Neural cell (in vitro differentiated cells): ENCODE results near the gene POU4F3. TPM values are rescaled to one million over a fixed set of nuclear protein-coding genes. Genes with fewer than 3 reads are reported as not detected.

Experiments
- H2AFZ ChIP-seq: fragments of 200-600, 300-800 bp; sonication (generic), shearing (Covaris generic); 2 replicates; pipeline ENCODE4 v1.6.0; 2014; ENCODE audit warnings: low read depth, mild to moderate bottlenecking, antibody characterized with exemption, low read length, moderate library complexity
- H3F3A ChIP-seq: fragments of 200-600 bp; shearing (Covaris generic); 2 replicates; pipeline ENCODE4 v1.6.1; 2016; ENCODE audit warnings: mild to moderate bottlenecking, moderate library complexity, mixed read lengths, antibody characterized with exemption, low read length; ENCODE audit not compliant: insufficient read depth, poor library complexity, severe bottlenecking
- H3K27ac ChIP-seq: fragments of 200-600, 300-800 bp; sonication (generic), shearing (Covaris generic); 2 replicates; pipeline ENCODE4 v1.5.1; 2014; ENCODE audit warnings: mild to moderate bottlenecking, low read length, moderate library complexity
- H3K27me3 ChIP-seq: fragments of 300-800, 200-600 bp; sonication (generic), shearing (Covaris generic); 2 replicates; pipeline ENCODE4 v1.6.0; 2014; ENCODE audit warnings: mild to moderate bottlenecking, low read depth, low read length, moderate library complexity; ENCODE audit not compliant: insufficient read depth
- H3K36me3 ChIP-seq: fragments of 300-800, 200-600 bp; sonication (generic), shearing (Covaris generic); 2 replicates; pipeline ENCODE4 v1.5.1; 2014; ENCODE audit warnings: mild to moderate bottlenecking, antibody characterized with exemption, low read length, moderate library complexity; ENCODE audit not compliant: insufficient read depth
- H3K4me2 ChIP-seq: fragments of 300-800, 200-600 bp; sonication (generic), shearing (Covaris generic); 2 replicates; pipeline ENCODE4 v1.6.0; 2014; ENCODE audit warnings: mild to moderate bottlenecking, low read length
- H3K4me3 ChIP-seq: fragments of 300-800, 200-600 bp; sonication (generic), shearing (Covaris generic); 2 replicates; pipeline ENCODE4 v1.5.1; 2014; ENCODE audit warnings: mild to moderate bottlenecking, low read length, moderate library complexity
- H3K79me2 ChIP-seq: fragments of 200-600 bp; shearing (Covaris generic); replicated peaks from 2 replicates; pipeline ENCODE4 v1.6.0; 2014; ENCODE audit warnings: mild to moderate bottlenecking, low read length, moderate library complexity; ENCODE audit not compliant: insufficient read depth
- H3K9ac ChIP-seq: fragments of 300-800, 200-600 bp; sonication (generic), shearing (Covaris generic); 2 replicates; pipeline ENCODE4 v1.6.1; 2016; ENCODE audit warnings: mild to moderate bottlenecking, low read length, mixed read lengths
- H3K9me2 ChIP-seq: fragments of 200-600 bp; shearing (Covaris generic); 2 replicates; pipeline ENCODE4 v1.6.1; 2016; ENCODE audit warnings: mild to moderate bottlenecking, low read length, mixed read lengths; ENCODE audit not compliant: insufficient read depth
- H3K9me3 ChIP-seq: fragments of 200-600, 300-800 bp; sonication (generic), shearing (Covaris generic); 2 replicates; pipeline ENCODE4 v1.6.1; 2016; ENCODE audit warnings: mild to moderate bottlenecking, mixed run types, low read length, moderate library complexity, mixed read lengths
- H4K20me1 ChIP-seq: fragments of 200-600 bp; shearing (Covaris generic); 2 replicates; pipeline ENCODE4 v1.6.1; 2016; ENCODE audit warnings: mild to moderate bottlenecking, mixed run types; ENCODE audit not compliant: insufficient read depth
- CTCF ChIP-seq: fragments of 450-650 bp; IDR thresholded peaks from 2 replicates; pipeline ENCODE4 v1.5.1; 2014; ENCODE audit warnings: antibody characterized with exemption, mild to moderate bottlenecking, moderate library complexity; ENCODE audit not compliant: poor library complexity, severe bottlenecking
- EP300 ChIP-seq: fragments of 450-650 bp; conservative IDR thresholded peaks from 2 replicates; pipeline ENCODE4 v1.6.1; 2014; ENCODE audit warnings: antibody characterized with exemption, mild to moderate bottlenecking, moderate library complexity; ENCODE audit not compliant: poor library complexity, severe bottlenecking
- EZH2 ChIP-seq: fragments of 200-600, 300-800 bp; shearing (Covaris generic), sonication (generic); IDR thresholded peaks from 2 replicates; pipeline ENCODE4 v1.6.1; 2014; ENCODE audit warnings: antibody characterized with exemption, low read length, borderline replicate concordance, mild to moderate bottlenecking; ENCODE audit not compliant: insufficient read depth, poor library complexity, severe bottlenecking
- MXI1 ChIP-seq: fragments of 450-650 bp; conservative IDR thresholded peaks from 2 replicates; pipeline ENCODE4 v1.6.1; 2014; ENCODE audit warnings: antibody characterized with exemption, mild to moderate bottlenecking; ENCODE audit not compliant: poor library complexity, severe bottlenecking
- POLR2AphosphoS5 ChIP-seq: IDR thresholded peaks from 2 replicates; pipeline ENCODE4 v1.6.1; 2012
- RAD21 ChIP-seq: fragments of 450-650 bp; conservative IDR thresholded peaks from 2 replicates; pipeline ENCODE4 v1.6.1; 2014; ENCODE audit warnings: antibody characterized with exemption, mild to moderate bottlenecking, moderate library complexity
- REST ChIP-seq: IDR thresholded peaks from 2 replicates; pipeline ENCODE4 v1.6.1; 2012; ENCODE audit warnings: borderline replicate concordance
- SMC3 ChIP-seq: fragments of 450-650 bp; conservative IDR thresholded peaks from 2 replicates; pipeline ENCODE4 v1.6.1; 2014; ENCODE audit warnings: antibody characterized with exemption, mild to moderate bottlenecking, moderate library complexity; ENCODE audit not compliant: poor library complexity
- TAF1 ChIP-seq: IDR thresholded peaks from 2 replicates; pipeline ENCODE4 v1.6.1; 2012; ENCODE audit warnings: low read depth
- polyA plus RNA-seq: library from polyadenylated mRNA; depleted of rRNA; stranded (reverse); fragments of >200 nt; gene quantifications from 2 replicates; pipeline ENCODE4 v1.2.3, GENCODE V29; 2014

Gene POU4F3
- polyA plus RNA-seq, 1 donor from 2014 or later: 0.15 TPM

GRCh38 chr5:146357126-146357525, 18.5 kb downstream of the POU4F3 start:
- no peaks in the 10 kb centered on the region for H3K79me2 ChIP-seq
- no peaks in the 10 kb centered on the region for H3F3A ChIP-seq
- no peaks in the 10 kb centered on the region for H4K20me1 ChIP-seq
- no peak overlapping the region for H3K4me3 ChIP-seq
- H3K36me3 ChIP-seq: no peaks in the 10 kb centered on the region
- no peaks in the 10 kb centered on the region for H3K9me2 ChIP-seq
- no peaks in the 10 kb centered on the region for H3K9me3 ChIP-seq
- no peak overlapping the region for H2AFZ ChIP-seq
- no peak overlapping the region for H3K9ac ChIP-seq
- no peaks in the 10 kb centered on the region for H3K27me3 ChIP-seq
- H3K4me2 ChIP-seq: no peak overlapping the region
- TF ChIP-seq EP300 (no peak), REST (no peak), SMC3 (no peak), MXI1 (no peak)
- no peak overlapping the region for H3K27ac ChIP-seq

GRCh38 chr5:146359836-146360235, 21.2 kb downstream of the POU4F3 start:
- Histone ChIP-seq H3K4me2 (no peak overlapping the region), H3K4me3 (no peak overlapping the region), H3K36me3 (no peaks in the 10 kb centered on the region), H2AFZ (no peak overlapping the region), H3K9ac (no peak overlapping the region), H3K79me2 (no peaks in the 10 kb centered on the region), H3F3A (no peaks in the 10 kb centered on the region), H3K27ac (no peak overlapping the region), H3K9me2 (no peaks in the 10 kb centered on the region), H3K9me3 (no peaks in the 10 kb centered on the region), H4K20me1 (no peaks in the 10 kb centered on the region), H3K27me3 (no peaks in the 10 kb centered on the region)
- TF ChIP-seq POLR2AphosphoS5 (no peak), RAD21 (no peak), MXI1 (no peak), SMC3 (no peak), REST (no peak), CTCF (no peak), EZH2 (no peak), TAF1 (no peak), EP300 (no peak)
